ENCODE results near the gene TM4SF4. TPM values are rescaled to one million over a fixed set of nuclear protein-coding genes. Genes with fewer than 3 reads are reported as not detected.

Gene TM4SF4
- total RNA-seq, 1 experiment from 2014 or later = 1.4 TPM

DNA sequence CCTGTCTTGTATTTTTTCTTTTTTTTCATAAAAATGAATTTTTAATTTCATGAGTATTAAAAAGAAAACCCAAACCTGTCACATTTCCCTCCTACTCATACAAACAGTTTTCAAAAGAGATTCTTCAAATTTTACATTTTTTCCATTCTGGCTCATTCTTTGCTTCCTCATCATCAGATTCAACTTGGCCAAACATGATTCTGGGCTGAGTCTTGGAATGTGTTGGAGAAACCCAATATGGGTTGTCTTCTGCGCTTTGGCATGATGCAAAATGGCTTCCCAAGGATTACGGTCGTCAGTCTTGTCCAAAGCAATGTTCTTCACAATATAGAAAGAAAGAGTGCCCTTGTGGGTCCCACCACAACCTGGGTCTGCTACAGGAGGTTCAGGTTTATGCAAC is 12.4 kb upstream of the TM4SF4 start (continued):
- TF ChIP-seq, protein P1, sequence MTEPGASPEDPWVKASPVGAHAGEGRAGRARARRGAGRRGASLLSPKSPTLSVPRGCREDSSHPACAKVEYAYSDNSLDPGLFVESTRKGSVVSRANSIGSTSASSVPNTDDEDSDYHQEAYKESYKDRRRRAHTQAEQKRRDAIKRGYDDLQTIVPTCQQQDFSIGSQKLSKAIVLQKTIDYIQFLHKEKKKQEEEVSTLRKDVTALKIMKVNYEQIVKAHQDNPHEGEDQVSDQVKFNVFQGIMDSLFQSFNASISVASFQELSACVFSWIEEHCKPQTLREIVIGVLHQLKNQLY (CRISPR knock-in tag; IDR thresholded peaks at IDR 0.05) = no peak
- TF ChIP-seq, protein P2, sequence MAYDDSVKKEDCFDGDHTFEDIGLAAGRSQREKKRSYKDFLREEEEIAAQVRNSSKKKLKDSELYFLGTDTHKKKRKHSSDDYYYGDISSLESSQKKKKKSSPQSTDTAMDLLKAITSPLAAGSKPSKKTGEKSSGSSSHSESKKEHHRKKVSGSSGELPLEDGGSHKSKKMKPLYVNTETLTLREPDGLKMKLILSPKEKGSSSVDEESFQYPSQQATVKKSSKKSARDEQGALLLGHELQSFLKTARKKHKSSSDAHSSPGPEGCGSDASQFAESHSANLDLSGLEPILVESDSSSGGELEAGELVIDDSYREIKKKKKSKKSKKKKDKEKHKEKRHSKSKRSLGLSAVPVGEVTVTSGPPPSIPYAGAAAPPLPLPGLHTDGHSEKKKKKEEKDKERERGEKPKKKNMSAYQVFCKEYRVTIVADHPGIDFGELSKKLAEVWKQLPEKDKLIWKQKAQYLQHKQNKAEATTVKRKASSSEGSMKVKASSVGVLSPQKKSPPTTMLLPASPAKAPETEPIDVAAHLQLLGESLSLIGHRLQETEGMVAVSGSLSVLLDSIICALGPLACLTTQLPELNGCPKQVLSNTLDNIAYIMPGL (CRISPR knock-in tag; IDR thresholded peaks at IDR 0.05) = no peak
- TF ChIP-seq, protein P3, sequence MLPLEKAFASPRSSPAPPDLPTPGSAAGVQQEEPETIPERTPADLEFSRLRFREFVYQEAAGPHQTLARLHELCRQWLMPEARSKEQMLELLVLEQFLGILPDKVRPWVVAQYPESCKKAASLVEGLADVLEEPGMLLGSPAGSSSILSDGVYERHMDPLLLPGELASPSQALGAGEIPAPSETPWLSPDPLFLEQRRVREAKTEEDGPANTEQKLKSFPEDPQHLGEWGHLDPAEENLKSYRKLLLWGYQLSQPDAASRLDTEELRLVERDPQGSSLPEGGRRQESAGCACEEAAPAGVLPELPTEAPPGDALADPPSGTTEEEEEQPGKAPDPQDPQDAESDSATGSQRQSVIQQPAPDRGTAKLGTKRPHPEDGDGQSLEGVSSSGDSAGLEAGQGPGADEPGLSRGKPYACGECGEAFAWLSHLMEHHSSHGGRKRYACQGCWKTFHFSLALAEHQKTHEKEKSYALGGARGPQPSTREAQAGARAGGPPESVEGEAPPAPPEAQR (CRISPR knock-in tag; IDR thresholded peaks at IDR 0.05) = no peak
- TF ChIP-seq TEAD1 (CRISPR knock-in tag; IDR thresholded peaks at IDR 0.05) = no peak
- TF ChIP-seq, protein P4, sequence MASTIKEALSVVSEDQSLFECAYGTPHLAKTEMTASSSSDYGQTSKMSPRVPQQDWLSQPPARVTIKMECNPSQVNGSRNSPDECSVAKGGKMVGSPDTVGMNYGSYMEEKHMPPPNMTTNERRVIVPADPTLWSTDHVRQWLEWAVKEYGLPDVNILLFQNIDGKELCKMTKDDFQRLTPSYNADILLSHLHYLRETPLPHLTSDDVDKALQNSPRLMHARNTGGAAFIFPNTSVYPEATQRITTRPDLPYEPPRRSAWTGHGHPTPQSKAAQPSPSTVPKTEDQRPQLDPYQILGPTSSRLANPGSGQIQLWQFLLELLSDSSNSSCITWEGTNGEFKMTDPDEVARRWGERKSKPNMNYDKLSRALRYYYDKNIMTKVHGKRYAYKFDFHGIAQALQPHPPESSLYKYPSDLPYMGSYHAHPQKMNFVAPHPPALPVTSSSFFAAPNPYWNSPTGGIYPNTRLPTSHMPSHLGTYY (CRISPR knock-in tag; IDR thresholded peaks at IDR 0.05) = no peak
- TF ChIP-seq IRF2 (CRISPR knock-in tag; IDR thresholded peaks at IDR 0.05; ENCODE audit: borderline replicate concordance, low read depth) = no peak
- no peak for TF ChIP-seq ZNF138 (CRISPR knock-in tag; conservative IDR thresholded peaks at IDR 0.05)

DNA sequence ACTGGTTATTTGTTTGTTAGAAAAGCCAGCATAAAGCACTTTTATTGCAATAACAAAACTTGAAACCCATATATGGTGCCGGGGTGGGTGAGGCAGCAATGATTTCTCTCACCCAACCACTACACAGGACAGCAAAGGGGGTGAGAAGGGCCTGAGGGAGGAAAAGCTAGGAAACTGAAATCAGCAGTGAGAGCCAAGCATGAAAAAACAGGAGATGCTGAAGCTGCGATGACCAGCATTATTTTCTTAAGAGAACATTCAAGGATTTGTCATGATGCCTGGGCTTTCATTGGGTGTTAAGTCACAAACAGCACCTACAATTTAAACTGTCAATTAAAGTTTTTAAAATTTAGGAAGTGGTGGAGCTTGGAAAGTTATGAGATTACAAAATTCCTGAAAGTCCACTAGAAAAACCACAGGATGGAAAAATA is 11.9 kb upstream of the TM4SF4 start:
- ChIA-PET POLR2A (no interaction called here), CTCF (no interaction called here)
- DNase-seq (ENCODE audit: low spot score) (no peak), ATAC-seq (no peak)
- Mint-ChIP-seq H3K36me3 (no peaks in the 10 kb centered on the region), H3K9me3 (no peaks in the 10 kb centered on the region), H3K4me3 (no peak overlapping the region), H3K27me3 (ENCODE audit: low read depth) (no peaks in the 10 kb centered on the region), H3K4me1 (peaks cover 13% of the 10 kb centered on the region), H3K27ac (no peak overlapping the region)
- no peak for TF ChIP-seq ATF1 (CRISPR knock-in tag; IDR thresholded peaks at IDR 0.05)
- TF ChIP-seq, protein P5, sequence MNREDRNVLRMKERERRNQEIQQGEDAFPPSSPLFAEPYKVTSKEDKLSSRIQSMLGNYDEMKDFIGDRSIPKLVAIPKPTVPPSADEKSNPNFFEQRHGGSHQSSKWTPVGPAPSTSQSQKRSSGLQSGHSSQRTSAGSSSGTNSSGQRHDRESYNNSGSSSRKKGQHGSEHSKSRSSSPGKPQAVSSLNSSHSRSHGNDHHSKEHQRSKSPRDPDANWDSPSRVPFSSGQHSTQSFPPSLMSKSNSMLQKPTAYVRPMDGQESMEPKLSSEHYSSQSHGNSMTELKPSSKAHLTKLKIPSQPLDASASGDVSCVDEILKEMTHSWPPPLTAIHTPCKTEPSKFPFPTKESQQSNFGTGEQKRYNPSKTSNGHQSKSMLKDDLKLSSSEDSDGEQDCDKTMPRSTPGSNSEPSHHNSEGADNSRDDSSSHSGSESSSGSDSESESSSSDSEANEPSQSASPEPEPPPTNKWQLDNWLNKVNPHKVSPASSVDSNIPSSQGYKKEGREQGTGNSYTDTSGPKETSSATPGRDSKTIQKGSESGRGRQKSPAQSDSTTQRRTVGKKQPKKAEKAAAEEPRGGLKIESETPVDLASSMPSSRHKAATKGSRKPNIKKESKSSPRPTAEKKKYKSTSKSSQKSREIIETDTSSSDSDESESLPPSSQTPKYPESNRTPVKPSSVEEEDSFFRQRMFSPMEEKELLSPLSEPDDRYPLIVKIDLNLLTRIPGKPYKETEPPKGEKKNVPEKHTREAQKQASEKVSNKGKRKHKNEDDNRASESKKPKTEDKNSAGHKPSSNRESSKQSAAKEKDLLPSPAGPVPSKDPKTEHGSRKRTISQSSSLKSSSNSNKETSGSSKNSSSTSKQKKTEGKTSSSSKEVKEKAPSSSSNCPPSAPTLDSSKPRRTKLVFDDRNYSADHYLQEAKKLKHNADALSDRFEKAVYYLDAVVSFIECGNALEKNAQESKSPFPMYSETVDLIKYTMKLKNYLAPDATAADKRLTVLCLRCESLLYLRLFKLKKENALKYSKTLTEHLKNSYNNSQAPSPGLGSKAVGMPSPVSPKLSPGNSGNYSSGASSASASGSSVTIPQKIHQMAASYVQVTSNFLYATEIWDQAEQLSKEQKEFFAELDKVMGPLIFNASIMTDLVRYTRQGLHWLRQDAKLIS (CRISPR knock-in tag; IDR thresholded peaks at IDR 0.05; ENCODE audit: borderline replicate concordance) = no peak
- TF ChIP-seq, protein P6, sequence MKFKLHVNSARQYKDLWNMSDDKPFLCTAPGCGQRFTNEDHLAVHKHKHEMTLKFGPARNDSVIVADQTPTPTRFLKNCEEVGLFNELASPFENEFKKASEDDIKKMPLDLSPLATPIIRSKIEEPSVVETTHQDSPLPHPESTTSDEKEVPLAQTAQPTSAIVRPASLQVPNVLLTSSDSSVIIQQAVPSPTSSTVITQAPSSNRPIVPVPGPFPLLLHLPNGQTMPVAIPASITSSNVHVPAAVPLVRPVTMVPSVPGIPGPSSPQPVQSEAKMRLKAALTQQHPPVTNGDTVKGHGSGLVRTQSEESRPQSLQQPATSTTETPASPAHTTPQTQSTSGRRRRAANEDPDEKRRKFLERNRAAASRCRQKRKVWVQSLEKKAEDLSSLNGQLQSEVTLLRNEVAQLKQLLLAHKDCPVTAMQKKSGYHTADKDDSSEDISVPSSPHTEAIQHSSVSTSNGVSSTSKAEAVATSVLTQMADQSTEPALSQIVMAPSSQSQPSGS (CRISPR knock-in tag; IDR thresholded peaks at IDR 0.05; ENCODE audit: borderline replicate concordance, low read depth) = no peak

DNA sequence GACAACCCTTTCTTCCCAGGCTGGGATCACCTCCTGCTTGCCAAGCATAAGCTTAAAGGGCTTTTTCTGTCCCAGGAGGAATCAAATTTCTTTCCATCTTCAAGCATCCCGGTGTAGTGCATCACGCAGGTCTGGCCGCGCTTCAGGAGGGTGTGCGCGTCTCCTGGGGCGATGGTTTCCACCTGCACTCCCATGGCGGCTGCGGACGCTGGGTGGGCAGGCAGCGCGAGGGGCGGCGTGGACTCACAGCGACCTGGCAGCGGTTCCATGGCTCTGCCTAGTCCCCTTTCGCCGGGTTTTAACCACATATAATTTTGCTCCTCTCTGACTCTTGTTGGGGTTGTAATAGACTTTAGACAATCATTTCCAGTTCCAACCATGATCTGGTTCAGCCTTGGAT is 10.6 kb upstream of the TM4SF4 start:
- Mint-ChIP-seq H3K27me3 (ENCODE audit: low read depth) (no peaks in the 10 kb centered on the region), H3K27ac (no peak overlapping the region), H3K4me1 (peaks cover 19% of the 10 kb centered on the region), H3K4me3 (no peak overlapping the region), H3K9me3 (no peaks in the 10 kb centered on the region), H3K36me3 (no peaks in the 10 kb centered on the region)
- ChIA-PET POLR2A (no interaction called here), CTCF (no interaction called here)
- DNase-seq (ENCODE audit: low spot score) (no peak), ATAC-seq (no peak)
- no peak for TF ChIP-seq FOXP1 (CRISPR knock-in tag; IDR thresholded peaks at IDR 0.05; ENCODE audit: borderline replicate concordance)
- no peak for TF ChIP-seq ZNF232 (CRISPR knock-in tag; IDR thresholded peaks at IDR 0.05)
- TF ChIP-seq, protein P7, sequence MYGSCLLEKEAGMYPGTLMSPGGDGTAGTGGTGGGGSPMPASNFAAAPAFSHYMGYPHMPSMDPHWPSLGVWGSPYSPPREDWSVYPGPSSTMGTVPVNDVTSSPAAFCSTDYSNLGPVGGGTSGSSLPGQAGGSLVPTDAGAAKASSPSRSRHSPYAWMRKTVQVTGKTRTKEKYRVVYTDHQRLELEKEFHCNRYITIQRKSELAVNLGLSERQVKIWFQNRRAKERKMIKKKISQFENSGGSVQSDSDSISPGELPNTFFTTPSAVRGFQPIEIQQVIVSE (CRISPR knock-in tag; IDR thresholded peaks at IDR 0.05; ENCODE audit: borderline replicate concordance) = no peak
- TF ChIP-seq, protein P8, sequence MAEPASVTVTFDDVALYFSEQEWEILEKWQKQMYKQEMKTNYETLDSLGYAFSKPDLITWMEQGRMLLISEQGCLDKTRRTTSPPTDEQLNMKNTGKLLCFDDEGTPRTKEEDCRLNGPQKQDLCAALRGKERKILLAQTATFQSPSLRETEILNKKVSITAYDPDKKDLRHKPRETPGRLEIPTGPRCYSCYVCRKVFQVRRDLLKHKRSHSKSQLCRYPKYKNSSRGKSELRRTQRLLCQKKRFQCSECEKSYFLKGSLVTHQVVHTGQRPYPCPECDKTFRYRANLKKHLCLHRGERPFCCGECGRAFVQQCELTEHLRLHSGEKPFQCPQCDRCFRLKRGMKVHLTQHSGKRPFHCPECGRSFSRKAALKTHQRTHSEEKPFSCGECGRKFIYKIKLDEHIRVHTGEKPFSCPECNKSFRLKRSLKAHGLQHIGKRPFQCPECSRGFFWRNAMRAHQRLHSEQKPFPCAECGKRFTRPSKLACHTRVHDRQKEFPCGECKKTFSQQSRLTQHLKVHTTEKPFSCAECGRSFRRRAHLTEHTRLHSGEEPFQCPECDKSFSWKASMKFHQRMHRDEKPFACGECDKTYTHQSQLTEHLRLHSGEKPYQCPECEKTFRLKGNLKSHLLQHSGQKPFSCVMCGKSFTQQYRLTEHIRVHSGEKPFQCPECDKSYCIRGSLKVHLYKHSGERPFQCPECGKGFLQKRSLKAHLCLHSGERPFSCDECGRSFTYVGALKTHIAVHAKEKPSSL (CRISPR knock-in tag; conservative IDR thresholded peaks at IDR 0.05) = no peak
- no peak for TF ChIP-seq GRHL2 (CRISPR knock-in tag; IDR thresholded peaks at IDR 0.05; ENCODE audit: insufficient replicate concordance, severe bottlenecking)
- TF ChIP-seq, protein P9, sequence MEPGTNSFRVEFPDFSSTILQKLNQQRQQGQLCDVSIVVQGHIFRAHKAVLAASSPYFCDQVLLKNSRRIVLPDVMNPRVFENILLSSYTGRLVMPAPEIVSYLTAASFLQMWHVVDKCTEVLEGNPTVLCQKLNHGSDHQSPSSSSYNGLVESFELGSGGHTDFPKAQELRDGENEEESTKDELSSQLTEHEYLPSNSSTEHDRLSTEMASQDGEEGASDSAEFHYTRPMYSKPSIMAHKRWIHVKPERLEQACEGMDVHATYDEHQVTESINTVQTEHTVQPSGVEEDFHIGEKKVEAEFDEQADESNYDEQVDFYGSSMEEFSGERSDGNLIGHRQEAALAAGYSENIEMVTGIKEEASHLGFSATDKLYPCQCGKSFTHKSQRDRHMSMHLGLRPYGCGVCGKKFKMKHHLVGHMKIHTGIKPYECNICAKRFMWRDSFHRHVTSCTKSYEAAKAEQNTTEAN (CRISPR knock-in tag; IDR thresholded peaks at IDR 0.05) = no peak
- TF ChIP-seq CREM (CRISPR knock-in tag; IDR thresholded peaks at IDR 0.05) = no peak
